ENCODE data around the gene AKTIP. TPM values are rescaled to one million over a fixed set of nuclear protein-coding genes. Genes with fewer than 3 reads are reported as not detected.
A peak's percentile ranks its signal among the peaks of the same experiment; 100 is the strongest.

The AKTIP gene
- total and polyA plus RNA-seq, 9 of the 15 experiments (the other 6 are each of a cell fraction or from before 2014, with no cell fraction given): 3.0 to 10.7 (median 4.4) TPM

DNA sequence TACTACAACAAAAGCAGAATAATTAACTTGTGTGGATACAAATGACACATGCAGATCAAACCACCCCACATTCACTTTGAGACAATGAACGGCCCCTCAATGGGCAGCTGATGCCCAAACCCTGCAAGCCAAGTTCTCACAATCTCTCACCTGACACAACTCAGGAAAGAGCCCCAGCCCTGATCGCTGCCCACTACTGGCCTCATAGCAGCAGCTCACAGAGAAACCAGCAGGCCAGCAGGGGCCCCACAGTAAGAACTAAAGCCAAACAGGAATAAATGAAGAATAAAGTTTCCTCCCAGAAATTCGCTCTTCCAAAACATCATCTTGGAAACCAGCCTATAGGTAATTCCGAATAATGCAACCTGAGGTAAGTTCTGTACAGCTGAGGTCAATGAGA is 7.7 kb downstream of the AKTIP start:
- H2AFZ ChIP-seq (ENCODE audit: low read depth, low read length): no peak overlapping the region
- FAIRE-seq (no peak), ATAC-seq (peak; percentile 71; the same call in 2 of the 3 replicates), DNase-seq (ENCODE audit: extremely low read depth in 1 of 4, low spot score in 3 of 4) (no peak)
- H3K9me3 ChIP-seq (replicated peaks; ENCODE audit: control insufficient read depth, insufficient read depth, low read depth, low read length): no peaks in the 10 kb centered on the region
- no peak overlapping the region for H3K27ac ChIP-seq (ENCODE audit: extremely low read depth, low read depth, low read length)
- 69% methylated on average over 4 of the region's 4 CpGs for WGBS (ENCODE audit: insufficient coverage, low coverage, missing lambda C conversion rate)
- peaks cover 49% of the 10 kb centered on the region; the same call in 2 of the 3 replicates for H3K36me3 ChIP-seq (ENCODE audit: control insufficient read depth, insufficient read depth, low read length)
- ChIA-PET POLR2A (interaction anchor here (0.6 to 1.2 kb wide), 2 partner anchors 12 to 333 kb away, joined by 3 read pairs; no protein-coding TSS in a partner anchor), CTCF (ENCODE audit: low intra/inter-chr PET ratio) (no interaction called here)
- TF ChIP-seq CTCF (IDR thresholded peaks at IDR 0.05 in 2 of 3, conservative IDR thresholded peaks at IDR 0.05 in 1 of 3; ENCODE audit: insufficient read depth in 2 of 3, low read depth in 1 of 3, low read length in 3 of 3) (peak; percentile 30 to 58 (median 31); a peak in 3 of 6 replicates), SIN3B (IDR thresholded peaks at IDR 0.05; ENCODE audit: low read depth) (no peak)
- BruUV-seq (replicated peaks): no TSS peak
- H4K20me1 ChIP-seq (replicated peaks; ENCODE audit: control insufficient read depth, insufficient read depth, low read length): no peaks in the 10 kb centered on the region
- in situ Hi-C loops (cut with MboI) (no loop called here), intact Hi-C loops (cut with micrococcal nuclease) (no loop called here)
- no peaks in the 10 kb centered on the region for H3K79me2 ChIP-seq (ENCODE audit: control insufficient read depth, insufficient read depth, low read length)
- H3K4me2 ChIP-seq (ENCODE audit: insufficient read depth, low read length): no peak overlapping the region
- H3K27me3 ChIP-seq (ENCODE audit: control insufficient read depth in 2 of 2, insufficient read depth in 2 of 2, low read length in 2 of 2): no peaks in the 10 kb centered on the region
- no peaks in the 10 kb centered on the region; a peak in 1 of 5 replicates for H3K4me1 ChIP-seq (replicated peaks in 1 of 2; ENCODE audit: control insufficient read depth in 2 of 2, insufficient read depth in 2 of 2, low read length in 2 of 2)
- no peak overlapping the region for H3K9ac ChIP-seq (ENCODE audit: insufficient read depth in 1 of 2, low read depth in 2 of 2, low read length in 2 of 2)
- no peak overlapping the region for H3K4me3 ChIP-seq
- no peaks in the 10 kb centered on the region for H3K9me1 ChIP-seq (ENCODE audit: control insufficient read depth, insufficient read depth, low read length)

DNA sequence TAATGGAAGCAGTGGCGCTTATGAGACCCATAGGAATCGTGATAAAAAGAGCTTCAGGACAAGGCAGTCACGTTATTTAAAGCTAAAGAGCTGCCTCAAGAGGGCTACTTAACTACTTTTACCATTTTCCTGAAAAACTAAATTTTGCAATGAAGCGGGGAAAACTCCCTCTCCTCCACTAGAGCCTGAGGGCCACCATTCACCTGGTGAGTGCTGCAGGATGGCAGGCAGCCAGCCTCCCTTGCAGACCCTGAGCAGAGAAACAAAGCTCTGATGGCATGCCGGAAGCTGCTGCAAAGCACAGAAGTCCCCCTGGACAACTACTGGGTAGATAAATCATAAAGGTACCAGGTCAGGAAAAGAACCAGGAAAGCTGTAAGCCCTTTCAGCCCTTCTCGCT is 8.4 kb downstream of the AKTIP start:
- Histone ChIP-seq H3K9me3 (replicated peaks; ENCODE audit: control insufficient read depth, insufficient read depth, low read depth, low read length) (no peaks in the 10 kb centered on the region), H3K9me1 (ENCODE audit: control insufficient read depth, insufficient read depth, low read length) (no peaks in the 10 kb centered on the region), H3K79me2 (ENCODE audit: control insufficient read depth, insufficient read depth, low read length) (no peaks in the 10 kb centered on the region), H3K4me1 (replicated peaks in 1 of 2; ENCODE audit: control insufficient read depth in 2 of 2, insufficient read depth in 2 of 2, low read length in 2 of 2) (no peaks in the 10 kb centered on the region; a peak in 1 of 5 replicates), H3K27me3 (ENCODE audit: control insufficient read depth in 2 of 2, insufficient read depth in 2 of 2, low read length in 2 of 2) (no peaks in the 10 kb centered on the region), H3K27ac (ENCODE audit: extremely low read depth, low read depth, low read length) (no peak overlapping the region), H3K4me2 (ENCODE audit: insufficient read depth, low read length) (no peak overlapping the region), H4K20me1 (replicated peaks; ENCODE audit: control insufficient read depth, insufficient read depth, low read length) (no peaks in the 10 kb centered on the region), H3K4me3 (no peak overlapping the region), H3K9ac (ENCODE audit: insufficient read depth in 1 of 2, low read depth in 2 of 2, low read length in 2 of 2) (no peak overlapping the region), H2AFZ (ENCODE audit: low read depth, low read length) (no peak overlapping the region), H3K36me3 (ENCODE audit: control insufficient read depth, insufficient read depth, low read length) (peaks cover 54% of the 10 kb centered on the region; the same call in 2 of the 3 replicates)
- in situ Hi-C loops (cut with MboI): no loop called here
- FAIRE-seq (no peak), ATAC-seq (no peak), DNase-seq (ENCODE audit: extremely low read depth in 1 of 4, low spot score in 3 of 4) (no peak)
- WGBS (ENCODE audit: insufficient coverage, low coverage, missing lambda C conversion rate): 84% methylated on average over 6 of the region's 6 CpGs
- POLR2A ChIA-PET: interaction anchor here (1.0 to 1.2 kb wide), 3 partner anchors 8 to 12 kb away, joined by 3 to 4 read pairs (median 3); partner anchors contain the start of gene AKTIP
- no TSS peak for BruUV-seq (replicated peaks)
- no peak for TF ChIP-seq SREBF1 (IDR thresholded peaks at IDR 0.05; ENCODE audit: borderline replicate concordance, low read depth, low read length)
- TF ChIP-seq, protein P1, sequence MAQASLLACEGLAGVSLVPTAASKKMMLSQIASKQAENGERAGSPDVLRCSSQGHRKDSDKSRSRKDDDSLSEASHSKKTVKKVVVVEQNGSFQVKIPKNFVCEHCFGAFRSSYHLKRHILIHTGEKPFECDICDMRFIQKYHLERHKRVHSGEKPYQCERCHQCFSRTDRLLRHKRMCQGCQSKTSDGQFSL (CRISPR knock-in tag; IDR thresholded peaks at IDR 0.05): no peak
- TF ChIP-seq, protein P1 (tag; IDR thresholded peaks at IDR 0.05): no peak
- no peak for TF ChIP-seq MBD2 (IDR thresholded peaks at IDR 0.05; ENCODE audit: borderline replicate concordance, low read depth)
- TF ChIP-seq, protein P2, sequence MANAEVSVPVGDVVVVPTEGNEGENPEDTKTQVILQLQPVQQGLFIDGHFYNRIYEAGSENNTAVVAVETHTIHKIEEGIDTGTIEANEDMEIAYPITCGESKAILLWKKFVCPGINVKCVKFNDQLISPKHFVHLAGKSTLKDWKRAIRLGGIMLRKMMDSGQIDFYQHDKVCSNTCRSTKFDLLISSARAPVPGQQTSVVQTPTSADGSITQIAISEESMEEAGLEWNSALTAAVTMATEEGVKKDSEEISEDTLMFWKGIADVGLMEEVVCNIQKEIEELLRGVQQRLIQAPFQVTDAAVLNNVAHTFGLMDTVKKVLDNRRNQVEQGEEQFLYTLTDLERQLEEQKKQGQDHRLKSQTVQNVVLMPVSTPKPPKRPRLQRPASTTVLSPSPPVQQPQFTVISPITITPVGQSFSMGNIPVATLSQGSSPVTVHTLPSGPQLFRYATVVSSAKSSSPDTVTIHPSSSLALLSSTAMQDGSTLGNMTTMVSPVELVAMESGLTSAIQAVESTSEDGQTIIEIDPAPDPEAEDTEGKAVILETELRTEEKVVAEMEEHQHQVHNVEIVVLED (CRISPR knock-in tag; IDR thresholded peaks at IDR 0.05): no peak
- TF ChIP-seq CSDE1 (IDR thresholded peaks at IDR 0.05): no peak
- intact Hi-C loops (cut with micrococcal nuclease): no loop called here
- CTCF ChIA-PET (ENCODE audit: low intra/inter-chr PET ratio): no interaction called here
